H9 (cell line): ENCODE measurements around the gene IL24. TPM values are rescaled to one million over a fixed set of nuclear protein-coding genes. Genes with fewer than 3 reads are reported as not detected.

Experiments
- DNase-seq: peaks from one replicate; pipeline ENCODE4 v3.0.0-alpha.2; 2017
- H2AFZ ChIP-seq: one replicate; pipeline ENCODE4 v1.6.1; 2013; ENCODE audit warnings: mild to moderate bottlenecking, low read length, control low read depth, moderate library complexity
- H2AK5ac ChIP-seq: 2 replicates; pipeline ENCODE4 v1.6.1; 2013; ENCODE audit warnings: low read length, control low read depth, mixed read lengths; ENCODE audit not compliant: insufficient read length
- H2BK120ac ChIP-seq: one replicate; pipeline ENCODE4 v1.6.1; 2013; ENCODE audit warnings: low read depth, mild to moderate bottlenecking, low read length, control low read depth, inconsistent platforms; ENCODE audit not compliant: poor library complexity, severe bottlenecking
- H2BK12ac ChIP-seq: 2 replicates; pipeline ENCODE4 v1.6.1; 2013; ENCODE audit warnings: low read length, control low read depth, mixed read lengths, low read depth; ENCODE audit not compliant: insufficient read length
- H2BK15ac ChIP-seq: 2 replicates; pipeline ENCODE4 v1.6.1; 2013; ENCODE audit warnings: low read depth, low read length, control low read depth
- H2BK20ac ChIP-seq: one replicate; pipeline ENCODE4 v1.6.1; 2013; ENCODE audit warnings: low read depth, mild to moderate bottlenecking, low read length, control low read depth, inconsistent platforms; ENCODE audit not compliant: poor library complexity, severe bottlenecking
- H2BK5ac ChIP-seq: 2 replicates; pipeline ENCODE4 v1.6.1; 2013; ENCODE audit warnings: low read length, control low read depth, mixed read lengths; ENCODE audit not compliant: insufficient read length
- H3K14ac ChIP-seq: 2 replicates; pipeline ENCODE4 v1.6.1; 2013; ENCODE audit warnings: low read length, control low read depth; ENCODE audit not compliant: insufficient read depth
- H3K18ac ChIP-seq: 2 replicates; pipeline ENCODE4 v1.6.1; 2013; ENCODE audit warnings: low read depth, mild to moderate bottlenecking, mixed read lengths, low read length, control low read depth; ENCODE audit not compliant: insufficient read length
- H3K23ac ChIP-seq: 2 replicates; pipeline ENCODE4 v1.6.1; 2013; ENCODE audit warnings: low read length, control low read depth, mixed read lengths, low read depth; ENCODE audit not compliant: insufficient read length
- H3K23me2 ChIP-seq: 2 replicates; pipeline ENCODE4 v1.6.1; 2013; ENCODE audit warnings: low read depth, mild to moderate bottlenecking, mixed read lengths, low read length, control low read depth; ENCODE audit not compliant: insufficient read length, poor library complexity, severe bottlenecking
- H3K27ac ChIP-seq: 2 replicates; pipeline ENCODE4 v1.5.1; 2013; ENCODE audit warnings: low read length, control low read depth, mixed read lengths, low read depth; ENCODE audit not compliant: insufficient read length
- H3K27me3 ChIP-seq: 2 replicates; pipeline ENCODE4 v1.6.1; 2013; ENCODE audit warnings: low read length, control low read depth, inconsistent platforms; ENCODE audit not compliant: insufficient read depth
- H3K4ac ChIP-seq: 2 replicates; pipeline ENCODE4 v1.6.1; 2013; ENCODE audit warnings: low read depth, mild to moderate bottlenecking, control low read depth, inconsistent platforms, low read length, moderate library complexity
- H3K4me1 ChIP-seq: 2 replicates; pipeline ENCODE4 v1.6.1; 2013; ENCODE audit warnings: low read length, control low read depth, inconsistent platforms; ENCODE audit not compliant: insufficient read depth
- H3K4me2 ChIP-seq: 2 replicates; pipeline ENCODE4 v1.6.1; 2013; ENCODE audit warnings: low read length, control low read depth, mixed read lengths; ENCODE audit not compliant: insufficient read length, insufficient read depth
- H3K56ac ChIP-seq: 2 replicates; pipeline ENCODE4 v1.6.1; 2013; ENCODE audit warnings: low read depth, mild to moderate bottlenecking, mixed read lengths, low read length, control low read depth; ENCODE audit not compliant: insufficient read length
- H3K79me1 ChIP-seq: 2 replicates; pipeline ENCODE4 v1.6.1; 2013; ENCODE audit warnings: low read depth, mild to moderate bottlenecking, moderate library complexity, low read length, control low read depth, inconsistent platforms; ENCODE audit not compliant: insufficient read depth, poor library complexity, severe bottlenecking
- H3K79me2 ChIP-seq: 2 replicates; pipeline ENCODE4 v1.6.1; 2013; ENCODE audit warnings: low read length, control low read depth, inconsistent platforms; ENCODE audit not compliant: insufficient read depth
- H3K9ac ChIP-seq: 2 replicates; pipeline ENCODE4 v1.6.1; 2013; ENCODE audit warnings: low read length, control low read depth, mixed read lengths; ENCODE audit not compliant: insufficient read length; ENCODE audit errors: extremely low read depth
- H3K9me3 ChIP-seq: one replicate; pipeline ENCODE4 v1.6.1; 2013; ENCODE audit warnings: low read depth, low read length, inconsistent platforms; ENCODE audit not compliant: control insufficient read depth
- H3T11ph ChIP-seq: one replicate; pipeline ENCODE4 v1.6.1; 2013; ENCODE audit warnings: mild to moderate bottlenecking, low read length, control low read depth, inconsistent platforms
- H4K20me1 ChIP-seq: one replicate; pipeline ENCODE4 v1.6.1; 2013; ENCODE audit not compliant: control insufficient read depth, insufficient read length, insufficient read depth
- H4K5ac ChIP-seq: 2 replicates; pipeline ENCODE4 v1.6.1; 2013; ENCODE audit warnings: low read depth, mild to moderate bottlenecking, mixed read lengths, low read length, control low read depth; ENCODE audit not compliant: insufficient read length
- H4K8ac ChIP-seq: replicated peaks from 2 replicates; pipeline ENCODE4 v1.6.1; 2013; ENCODE audit warnings: low read length, control low read depth, mixed read lengths, low read depth; ENCODE audit not compliant: insufficient read length
- H4K91ac ChIP-seq: 2 replicates; pipeline ENCODE4 v1.6.1; 2013; ENCODE audit warnings: low read depth, mild to moderate bottlenecking, moderate library complexity, mixed read lengths, low read length, control low read depth; ENCODE audit not compliant: insufficient read length
- H3K27ac Mint-ChIP-seq, 3 experiments: 2 replicates in 2 of 3; 3 replicates in 1 of 3; pipeline ENCODE4 v1.8.0; 2020 to 2021; ENCODE audit warnings: mixed read lengths in 3 of 3, mild to moderate bottlenecking in 1 of 3, moderate library complexity in 1 of 3
- H3K27me3 Mint-ChIP-seq: 2 replicates; pipeline ENCODE4 v1.8.0; 2021; ENCODE audit warnings: low read depth, mild to moderate bottlenecking, moderate library complexity, mixed read lengths
- H3K36me3 Mint-ChIP-seq, 3 experiments: 2 replicates in 2 of 3; 3 replicates in 1 of 3; pipeline ENCODE4 v1.8.0; 2020 to 2021; ENCODE audit warnings: low read depth in 3 of 3, mixed read lengths in 3 of 3; ENCODE audit not compliant: insufficient read depth in 1 of 3
- H3K4me1 Mint-ChIP-seq, 2 experiments: 2 replicates each; pipeline ENCODE4 v1.8.0; 2020; ENCODE audit warnings: mixed read lengths in 2 of 2
- H3K4me3 Mint-ChIP-seq, 2 experiments: 2 replicates in 1 of 2; 3 replicates in 1 of 2; pipeline ENCODE4 v1.8.0; 2020 to 2021; ENCODE audit warnings: mild to moderate bottlenecking in 2 of 2, mixed read lengths in 2 of 2, moderate library complexity in 1 of 2
- H3K9me3 Mint-ChIP-seq, 2 experiments: 2 replicates in 1 of 2; 3 replicates in 1 of 2; pipeline ENCODE4 v1.8.0; 2020; ENCODE audit warnings: mild to moderate bottlenecking in 2 of 2, mixed read lengths in 2 of 2, moderate library complexity in 1 of 2
- total RNA-seq: library from RNA; stranded (reverse); gene quantifications from 2 replicates; pipeline ENCODE4 v1.2.1, GENCODE V29; 2021
- TF ChIP-seq, protein P1 (sequence below): fragments of 200-600 bp; sonication (generic); conservative IDR thresholded peaks from 3 replicates; pipeline ENCODE4 v1.8.0; 2021; ENCODE audit warnings: antibody characterized with exemption, mild to moderate bottlenecking

Gene IL24
- total RNA-seq, 1 experiment from 2014 or later = not detected

GRCh38 chr1:206867716-206868115, 29.5 kb upstream of the IL24 start:
- Histone ChIP-seq H3K79me2 (0 out of 2 replicates have a peak, but pooled peaks cover 1% of the 10 kb centered on the region), H2BK5ac (no peak overlapping the region), H3K23me2 (no peaks in the 10 kb centered on the region), H2BK12ac (no peak overlapping the region), H3K18ac (no peak overlapping the region), H3K4ac (no peak overlapping the region), H2BK120ac (no peak overlapping the region), H2AK5ac (no peak overlapping the region), H4K91ac (no peak overlapping the region), H3K14ac (no peak overlapping the region), H3K27ac (no peak overlapping the region), H2AFZ (no peak overlapping the region), H4K8ac (no peak overlapping the region), H3K23ac (no peak overlapping the region), H2BK20ac (no peak overlapping the region), H3K27me3 (no peaks in the 10 kb centered on the region), H2BK15ac (no peak overlapping the region), H3K9me3 (no peaks in the 10 kb centered on the region), H3K79me1 (no peaks in the 10 kb centered on the region), H4K5ac (no peak overlapping the region), H3T11ph (no peak overlapping the region), H3K4me1 (no peaks in the 10 kb centered on the region), H3K4me2 (no peak overlapping the region), H4K20me1 (no peaks in the 10 kb centered on the region), H3K56ac (no peak overlapping the region), H3K9ac (no peak overlapping the region)
- no peak overlapping the region for H3K27ac Mint-ChIP-seq
- H3K27me3 Mint-ChIP-seq = peaks cover 37% of the 10 kb centered on the region
- TF ChIP-seq, protein P1, sequence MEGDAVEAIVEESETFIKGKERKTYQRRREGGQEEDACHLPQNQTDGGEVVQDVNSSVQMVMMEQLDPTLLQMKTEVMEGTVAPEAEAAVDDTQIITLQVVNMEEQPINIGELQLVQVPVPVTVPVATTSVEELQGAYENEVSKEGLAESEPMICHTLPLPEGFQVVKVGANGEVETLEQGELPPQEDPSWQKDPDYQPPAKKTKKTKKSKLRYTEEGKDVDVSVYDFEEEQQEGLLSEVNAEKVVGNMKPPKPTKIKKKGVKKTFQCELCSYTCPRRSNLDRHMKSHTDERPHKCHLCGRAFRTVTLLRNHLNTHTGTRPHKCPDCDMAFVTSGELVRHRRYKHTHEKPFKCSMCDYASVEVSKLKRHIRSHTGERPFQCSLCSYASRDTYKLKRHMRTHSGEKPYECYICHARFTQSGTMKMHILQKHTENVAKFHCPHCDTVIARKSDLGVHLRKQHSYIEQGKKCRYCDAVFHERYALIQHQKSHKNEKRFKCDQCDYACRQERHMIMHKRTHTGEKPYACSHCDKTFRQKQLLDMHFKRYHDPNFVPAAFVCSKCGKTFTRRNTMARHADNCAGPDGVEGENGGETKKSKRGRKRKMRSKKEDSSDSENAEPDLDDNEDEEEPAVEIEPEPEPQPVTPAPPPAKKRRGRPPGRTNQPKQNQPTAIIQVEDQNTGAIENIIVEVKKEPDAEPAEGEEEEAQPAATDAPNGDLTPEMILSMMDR = no peak
- H3K4me3 Mint-ChIP-seq = no peak overlapping the region
- no peaks in the 10 kb centered on the region; a peak in 1 of 5 replicates for H3K9me3 Mint-ChIP-seq
- no peak for DNase-seq
- H3K4me1 Mint-ChIP-seq = no peaks in the 10 kb centered on the region; a peak in 1 of 4 replicates
- no peaks in the 10 kb centered on the region for H3K36me3 Mint-ChIP-seq
